HepG2 (cell line): ENCODE results near the gene STK10. TPM values are rescaled to one million over a fixed set of nuclear protein-coding genes. Genes with fewer than 3 reads are reported as not detected.

ENCODE experiments used
- ATAC-seq: fragments of 200-7000 bp; cut with Tn5 transposase; 3 replicates; pipeline ENCODE4 v1.9.1; 2020; ENCODE audit warnings: mild to moderate bottlenecking, moderate library complexity
- BruUV-seq: library from RNA; stranded (reverse); fragments of 400-500 nt; replicated peaks from 2 replicates; lab custom pipeline; 2021; lab: Mats Ljungman, UMichigan
- CTCF ChIA-PET: fragments of 300-600 bp; formaldehyde crosslinking; extraction: SDS; loops from one replicate; lab custom pipeline; 2021; ENCODE audit warnings: low total read pairs, inconsistent platforms, low intra/inter-chr PET ratio; lab: Yijun Ruan, JAX
- POLR2A ChIA-PET: fragments of 350-600 bp; sonication (Branson Sonifier 250); formaldehyde crosslinking; loops from one replicate; lab custom pipeline; 2020; ENCODE audit warnings: antibody characterized with exemption, inconsistent platforms; lab: Yijun Ruan, JAX
- DNase-seq: peaks from one replicate; pipeline ENCODE4 v3.0.0-alpha.2; 2015; ENCODE audit warnings: low spot score
- FAIRE-seq: peaks from 3 replicates; lab custom pipeline; 2011; peaks lifted over from hg19 to GRCh38; lab: Jason Lieb, UNC
- H2AFZ ChIP-seq: one replicate; pipeline ENCODE4 v1.6.1; 2011; ENCODE audit warnings: low read length, inconsistent platforms
- H3K27ac ChIP-seq: fragments of 300-600 bp; 3 replicates; pipeline ENCODE4 v1.8.0; 2011; ENCODE audit warnings: mixed run types, mild to moderate bottlenecking, mixed read lengths, low read length, inconsistent platforms; ENCODE audit not compliant: insufficient read depth; ENCODE audit errors: extremely low read length
- H3K27me3 ChIP-seq, 2 experiments: fragments of 200-600 bp in 1 of 2; 2 replicates in 1 of 2; 3 replicates in 1 of 2; pipeline versions ENCODE4 v1.6.0 to v1.8.0; 2011; ENCODE audit warnings: low read length in 2 of 2, mild to moderate bottlenecking in 2 of 2, moderate library complexity in 2 of 2, inconsistent platforms in 1 of 2; ENCODE audit not compliant: insufficient read depth in 2 of 2, control insufficient read depth in 1 of 2
- H3K36me3 ChIP-seq, 2 experiments: fragments of 200-600 bp in 1 of 2; replicated peaks in 1 of 2; 2 replicates in 1 of 2; 3 replicates in 1 of 2; pipeline versions ENCODE4 v1.5.1 to v1.8.0; 2011; ENCODE audit warnings: low read length in 2 of 2, inconsistent platforms in 1 of 2; ENCODE audit not compliant: insufficient read depth in 2 of 2, control insufficient read depth in 1 of 2
- H3K4me1 ChIP-seq: 2 replicates; pipeline ENCODE4 v1.5.1; 2012; ENCODE audit warnings: low read length, inconsistent platforms; ENCODE audit not compliant: insufficient read depth
- H3K4me2 ChIP-seq: 2 replicates; pipeline ENCODE4 v1.6.0; 2011; ENCODE audit warnings: low read depth, low read length, inconsistent platforms
- H3K4me3 ChIP-seq, 3 experiments: fragments of 200-600 bp in 1 of 3; sonication (generic), shearing (Covaris generic) in 1 of 3; replicated peaks in 1 of 3; 2 replicates each; pipeline ENCODE4 v1.5.1; 2011 to 2016; ENCODE audit warnings: low read length in 3 of 3, inconsistent platforms in 2 of 3, low read depth in 2 of 3, mild to moderate bottlenecking in 2 of 3, control low read depth in 1 of 3, mixed read lengths in 1 of 3; ENCODE audit not compliant: insufficient read depth in 1 of 3
- H3K79me2 ChIP-seq: one replicate; pipeline ENCODE4 v1.6.1; 2011; ENCODE audit warnings: low read length, inconsistent platforms; ENCODE audit not compliant: insufficient read depth
- H3K9ac ChIP-seq: 2 replicates; pipeline ENCODE4 v1.6.0; 2011; ENCODE audit warnings: mild to moderate bottlenecking, low read depth, low read length, inconsistent platforms; ENCODE audit not compliant: insufficient read depth
- H3K9me3 ChIP-seq: 2 replicates; pipeline ENCODE4 v1.5.1; 2012; ENCODE audit warnings: mild to moderate bottlenecking, low read length
- H4K20me1 ChIP-seq: 2 replicates; pipeline ENCODE4 v1.6.0; 2011; ENCODE audit warnings: inconsistent platforms, mild to moderate bottlenecking, low read length, moderate library complexity; ENCODE audit not compliant: insufficient read depth
- BORCS8-MEF2B ChIP-seq: sonication (generic); formaldehyde crosslinking; IDR thresholded peaks from 2 replicates; pipeline ENCODE4 v1.8.0; 2022; ENCODE audit warnings: mild to moderate bottlenecking, missing genetic modification reagents
- ELF1 ChIP-seq: sonication (generic); formaldehyde crosslinking; IDR thresholded peaks from 2 replicates; pipeline ENCODE4 v1.4.0; 2020; ENCODE audit warnings: missing genetic modification reagents
- GATAD2A ChIP-seq: IDR thresholded peaks from 2 replicates; pipeline ENCODE4 v1.6.1; 2016
- HDAC1 ChIP-seq: sonication (generic); formaldehyde crosslinking; IDR thresholded peaks from 2 replicates; pipeline ENCODE4 v1.5.1; 2020; ENCODE audit warnings: mild to moderate bottlenecking, missing genetic modification reagents
- KDM2A ChIP-seq: sonication (generic); formaldehyde crosslinking; IDR thresholded peaks from 2 replicates; pipeline ENCODE4 v1.4.0; 2020; ENCODE audit warnings: low read depth, missing genetic modification reagents, borderline replicate concordance
- KLF16 ChIP-seq, 2 experiments: sonication (generic) in 1 of 2; formaldehyde crosslinking in 1 of 2; IDR thresholded peaks; 2 replicates each; pipeline versions ENCODE4 v1.6.1 to v1.8.0; 2016 to 2023; ENCODE audit warnings: missing genetic modification reagents in 2 of 2, missing compliant biosample characterization in 1 of 2
- MTF1 ChIP-seq: sonication (generic); formaldehyde crosslinking; IDR thresholded peaks from 2 replicates; pipeline ENCODE4 v1.5.0; 2020; ENCODE audit warnings: missing genetic modification reagents
- SAP130 ChIP-seq: IDR thresholded peaks from 2 replicates; pipeline ENCODE4 v1.6.1; 2016; ENCODE audit warnings: low read depth
- SMC3 ChIP-seq: IDR thresholded peaks from 2 replicates; pipeline ENCODE4 v1.6.1; 2011; ENCODE audit warnings: low read length, improper control_type of control experiment
- STAG1 ChIP-seq: sonication (generic); formaldehyde crosslinking; IDR thresholded peaks from 2 replicates; pipeline ENCODE4 v1.4.0; 2020; ENCODE audit warnings: missing genetic modification reagents
- TEAD3 ChIP-seq: optimal IDR thresholded peaks from 2 replicates; pipeline ENCODE3; 2016; ENCODE audit warnings: borderline replicate concordance
- ZC3H13 ChIP-seq: sonication (generic); formaldehyde crosslinking; IDR thresholded peaks from 2 replicates; pipeline ENCODE4 v1.8.1; 2023; ENCODE audit warnings: mild to moderate bottlenecking, missing genetic modification reagents, moderate library complexity
- ZFP82 ChIP-seq: sonication (generic); formaldehyde crosslinking; IDR thresholded peaks from 2 replicates; pipeline ENCODE4 v1.5.1; 2020; ENCODE audit warnings: mild to moderate bottlenecking, missing genetic modification reagents, borderline replicate concordance
- ZMYM3 ChIP-seq: sonication (generic); formaldehyde crosslinking; IDR thresholded peaks from 2 replicates; pipeline ENCODE4 v1.5.1; 2020; ENCODE audit warnings: mild to moderate bottlenecking, missing genetic modification reagents
- ZNF350 ChIP-seq: sonication (generic); formaldehyde crosslinking; IDR thresholded peaks from 2 replicates; pipeline ENCODE4 v1.4.0; 2020; ENCODE audit warnings: mild to moderate bottlenecking, low read depth, missing genetic modification reagents, borderline replicate concordance
- ZNF605 ChIP-seq: sonication (generic); formaldehyde crosslinking; IDR thresholded peaks from 2 replicates; pipeline ENCODE4 v1.8.0; 2022; ENCODE audit warnings: mild to moderate bottlenecking, missing genetic modification reagents
- WGBS: methylation state at CpG from one replicate; pipeline ENCODE4 v1.1.6; 2017; ENCODE audit warnings: low lambda C conversion rate; 5-methylcytosine and 5-hydroxymethylcytosine counted together
- in situ Hi-C: cut with HindIII; loops from 2 replicates; pipeline ENCODE4 v1.10.0; 2017; ENCODE audit warnings: low pct_unique_long_range_greater_than_20kb; ENCODE audit not compliant: extremely low pct_ligation_motif_present
- intact Hi-C: fragments of 100-400 bp; cut with micrococcal nuclease; formaldehyde crosslinking; loops from one replicate; pipeline ENCODE4 v1.10.0; 2022; ENCODE audit not compliant: unreplicated experiment
- polyA plus RNA-seq, 8 experiments: library from polyadenylated mRNA; depleted of rRNA in 3 of 8; stranded (reverse) in 7 of 8; unstranded in 1 of 8; fragments of >200 nt; fragmentation: Illumina TruSeq in 4 of 8; extraction: Trizol in 4 of 8; gene quantifications; 2 replicates each; pipeline versions ENCODE4 v1.2.1 to v1.2.3, GENCODE V29; 2011 to 2016; ENCODE audit warnings: low read depth in 4 of 8, missing spikeins in 1 of 8, mixed read lengths in 1 of 8; ENCODE audit not compliant: insufficient read depth in 1 of 8
- total RNA-seq, 5 experiments: library from RNA; depleted of rRNA; stranded (reverse); fragments of >200 nt; fragmentation: Illumina TruSeq; extraction: Trizol; gene quantifications; 2 replicates each; pipeline ENCODE4 v1.2.3, GENCODE V29; 2016; ENCODE audit warnings: low read depth in 1 of 5
- TF ChIP-seq, protein P1 (sequence below): sonication (generic); formaldehyde crosslinking; IDR thresholded peaks from 2 replicates; pipeline ENCODE4 v1.5.0; 2020; ENCODE audit warnings: mild to moderate bottlenecking, missing genetic modification reagents, moderate library complexity
- TF ChIP-seq, protein P2 (sequence below): sonication (generic); formaldehyde crosslinking; IDR thresholded peaks from 2 replicates; pipeline ENCODE4 v1.4.0; 2020; ENCODE audit warnings: missing genetic modification reagents

Gene STK10
- total and polyA plus RNA-seq, 2 of the 13 experiments (the other 11 are each of a cell fraction or from before 2014, with no cell fraction given), result 7.0 to 7.2 TPM

DNA sequence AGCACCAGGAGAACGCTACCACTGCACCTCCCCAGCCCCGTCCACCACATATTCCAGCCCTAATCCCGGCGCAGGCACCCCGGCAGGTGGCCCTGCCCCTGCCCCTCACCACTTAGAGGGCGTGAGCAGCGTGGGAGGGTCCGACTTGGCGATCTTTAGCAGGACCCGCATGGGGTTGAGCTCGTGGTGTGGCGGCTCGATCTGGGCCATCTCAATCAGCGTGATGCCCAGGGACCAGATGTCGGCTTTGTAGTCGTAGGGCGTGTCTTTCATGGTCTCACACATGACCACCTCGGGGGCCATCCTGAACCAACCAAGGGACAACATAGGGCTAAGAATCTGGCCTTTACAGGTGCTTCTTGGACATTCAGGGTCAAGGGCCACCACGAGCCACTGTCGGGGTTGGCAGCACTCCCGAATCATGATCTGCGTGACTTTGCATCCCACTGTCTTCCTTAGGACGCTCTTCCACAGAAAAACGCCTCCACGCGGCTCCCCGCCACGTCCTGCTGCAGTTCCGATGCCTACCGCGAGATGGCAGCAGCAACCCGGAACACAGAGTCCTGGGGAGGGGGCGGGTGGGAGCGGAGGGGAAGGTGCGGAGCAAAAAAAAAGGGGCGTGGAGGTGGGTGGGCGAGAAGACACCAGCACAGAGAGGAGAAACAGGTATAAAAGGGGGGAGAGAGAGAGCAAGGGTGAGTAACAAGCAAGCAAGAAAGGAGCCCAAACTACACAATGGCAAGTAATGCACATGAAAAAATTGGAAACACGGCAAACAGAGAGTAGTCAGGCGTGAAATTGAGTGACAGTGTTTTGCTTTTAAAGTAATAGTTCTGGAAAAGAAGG is 81.3 kb downstream of the STK10 start:
- no peak overlapping the region for H2AFZ ChIP-seq
- no peak overlapping the region for H3K4me3 ChIP-seq
- in situ Hi-C loops, result loop anchor here (10.0 kb wide), 1 partner anchor 178 kb away; the partner anchor contains the start of gene UBTD2
- no peaks in the 10 kb centered on the region for H3K9me3 ChIP-seq
- ATAC-seq (peak; percentile 53), DNase-seq (no peak), FAIRE-seq (peak; percentile 54)
- intact Hi-C loops, result loop anchor here (1.0 kb wide), 2 partner anchors 82 to 187 kb away; partner anchors contain the start of gene STK10
- H3K27me3 ChIP-seq, result no peaks in the 10 kb centered on the region
- no TSS peak for BruUV-seq
- no peak overlapping the region for H3K27ac ChIP-seq
- WGBS, result 42% methylated on average over 38 of the region's 39 CpGs
- peaks cover 4 to 6% of the 10 kb centered on the region in 2 experiments; a peak in 2 of 5 replicates for H3K36me3 ChIP-seq
- no peak overlapping the region for H3K9ac ChIP-seq
- ChIA-PET CTCF (interaction anchor here (1.8 to 3.2 kb wide), 2 partner anchors 82 to 187 kb away, joined by 12 to 40 read pairs; partner anchors contain the start of gene STK10), POLR2A (no interaction called here)
- H3K4me2 ChIP-seq, result peak overlapping the region; percentile 58
- no peaks in the 10 kb centered on the region for H3K79me2 ChIP-seq
- no peaks in the 10 kb centered on the region for H4K20me1 ChIP-seq
- peaks cover 23% of the 10 kb centered on the region for H3K4me1 ChIP-seq
- TF ChIP-seq SAP130 (CRISPR knock-in tag), result 0 out of 2 replicates have a peak, but pooled peaks have one; percentile 21
- peak; percentile 34 for TF ChIP-seq TEAD3 (CRISPR knock-in tag)
- TF ChIP-seq ZNF605 (CRISPR knock-in tag), result 0 out of 2 replicates have a peak, but pooled peaks have one; percentile 42
- 0 out of 2 replicates have a peak, but pooled peaks have one; percentile 41 for TF ChIP-seq ZFP82
- TF ChIP-seq STAG1, result peak; percentile 77
- 0 out of 2 replicates have a peak, but pooled peaks have one; percentile 22 for TF ChIP-seq HDAC1 (CRISPR knock-in tag)
- no peak; the same call in 1 of the 2 replicates for TF ChIP-seq BORCS8-MEF2B (CRISPR knock-in tag)
- 0 out of 2 replicates have a peak, but pooled peaks have one; percentile 31 for TF ChIP-seq ZMYM3 (CRISPR knock-in tag)
- peak; percentile 47; the same call in 1 of the 2 replicates for TF ChIP-seq SMC3
- 0 out of 4 replicates have a peak, but pooled peaks of 1 of the 2 experiments have one; percentile 22 for TF ChIP-seq KLF16 (CRISPR knock-in tag; IDR thresholded peaks at IDR 0.05)
- TF ChIP-seq, protein P1, sequence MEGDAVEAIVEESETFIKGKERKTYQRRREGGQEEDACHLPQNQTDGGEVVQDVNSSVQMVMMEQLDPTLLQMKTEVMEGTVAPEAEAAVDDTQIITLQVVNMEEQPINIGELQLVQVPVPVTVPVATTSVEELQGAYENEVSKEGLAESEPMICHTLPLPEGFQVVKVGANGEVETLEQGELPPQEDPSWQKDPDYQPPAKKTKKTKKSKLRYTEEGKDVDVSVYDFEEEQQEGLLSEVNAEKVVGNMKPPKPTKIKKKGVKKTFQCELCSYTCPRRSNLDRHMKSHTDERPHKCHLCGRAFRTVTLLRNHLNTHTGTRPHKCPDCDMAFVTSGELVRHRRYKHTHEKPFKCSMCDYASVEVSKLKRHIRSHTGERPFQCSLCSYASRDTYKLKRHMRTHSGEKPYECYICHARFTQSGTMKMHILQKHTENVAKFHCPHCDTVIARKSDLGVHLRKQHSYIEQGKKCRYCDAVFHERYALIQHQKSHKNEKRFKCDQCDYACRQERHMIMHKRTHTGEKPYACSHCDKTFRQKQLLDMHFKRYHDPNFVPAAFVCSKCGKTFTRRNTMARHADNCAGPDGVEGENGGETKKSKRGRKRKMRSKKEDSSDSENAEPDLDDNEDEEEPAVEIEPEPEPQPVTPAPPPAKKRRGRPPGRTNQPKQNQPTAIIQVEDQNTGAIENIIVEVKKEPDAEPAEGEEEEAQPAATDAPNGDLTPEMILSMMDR (CRISPR knock-in tag), result peak; percentile 90
- 0 out of 2 replicates have a peak, but pooled peaks have one; percentile 25 for TF ChIP-seq GATAD2A (CRISPR knock-in tag)
- TF ChIP-seq ZNF350, result peak; percentile 36; the same call in 1 of the 2 replicates
- no peak for TF ChIP-seq MTF1 (CRISPR knock-in tag)
- TF ChIP-seq ZC3H13 (CRISPR knock-in tag), result no peak
- TF ChIP-seq ELF1, result peak; percentile 68
- TF ChIP-seq, protein P2, sequence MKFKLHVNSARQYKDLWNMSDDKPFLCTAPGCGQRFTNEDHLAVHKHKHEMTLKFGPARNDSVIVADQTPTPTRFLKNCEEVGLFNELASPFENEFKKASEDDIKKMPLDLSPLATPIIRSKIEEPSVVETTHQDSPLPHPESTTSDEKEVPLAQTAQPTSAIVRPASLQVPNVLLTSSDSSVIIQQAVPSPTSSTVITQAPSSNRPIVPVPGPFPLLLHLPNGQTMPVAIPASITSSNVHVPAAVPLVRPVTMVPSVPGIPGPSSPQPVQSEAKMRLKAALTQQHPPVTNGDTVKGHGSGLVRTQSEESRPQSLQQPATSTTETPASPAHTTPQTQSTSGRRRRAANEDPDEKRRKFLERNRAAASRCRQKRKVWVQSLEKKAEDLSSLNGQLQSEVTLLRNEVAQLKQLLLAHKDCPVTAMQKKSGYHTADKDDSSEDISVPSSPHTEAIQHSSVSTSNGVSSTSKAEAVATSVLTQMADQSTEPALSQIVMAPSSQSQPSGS (CRISPR knock-in tag), result 0 out of 2 replicates have a peak, but pooled peaks have one; percentile 32
- TF ChIP-seq KDM2A (CRISPR knock-in tag), result peak; percentile 41; the same call in 1 of the 2 replicates
